Kidney epithelial cell (primary cell): ENCODE measurements around the gene HERC3. TPM values are rescaled to one million over a fixed set of nuclear protein-coding genes. Genes with fewer than 3 reads are reported as not detected.

Experiments used
- DNase-seq: peaks from one replicate; pipeline ENCODE4 v3.0.0-alpha.2; 2010; ENCODE audit warnings: low read depth
- H3K27me3 ChIP-seq: 2 replicates; pipeline ENCODE4 v1.6.0; 2011; ENCODE audit warnings: low read length; ENCODE audit not compliant: control insufficient read depth, insufficient read depth
- H3K36me3 ChIP-seq: 2 replicates; pipeline ENCODE4 v1.5.1; 2011; ENCODE audit warnings: low read length; ENCODE audit not compliant: control insufficient read depth, insufficient read depth
- H3K4me3 ChIP-seq: 2 replicates; pipeline ENCODE4 v1.5.1; 2011; ENCODE audit warnings: low read depth, mild to moderate bottlenecking, control low read depth, low read length
- total RNA-seq: library from RNA; depleted of rRNA; stranded (reverse); fragments of >200 nt; gene quantifications from 2 replicates; pipeline ENCODE4 v1.2.3, GENCODE V29; 2015
- TF ChIP-seq, protein P1 (sequence below): IDR thresholded peaks from 2 replicates; pipeline ENCODE4 v1.5.1; 2011; ENCODE audit warnings: mild to moderate bottlenecking, moderate library complexity, low read length, control low read depth, inconsistent platforms; ENCODE audit not compliant: insufficient read depth, poor library complexity, severe bottlenecking

HERC3 gene
- total RNA-seq, 1 donor from 2014 or later = 7.2 TPM

DNA sequence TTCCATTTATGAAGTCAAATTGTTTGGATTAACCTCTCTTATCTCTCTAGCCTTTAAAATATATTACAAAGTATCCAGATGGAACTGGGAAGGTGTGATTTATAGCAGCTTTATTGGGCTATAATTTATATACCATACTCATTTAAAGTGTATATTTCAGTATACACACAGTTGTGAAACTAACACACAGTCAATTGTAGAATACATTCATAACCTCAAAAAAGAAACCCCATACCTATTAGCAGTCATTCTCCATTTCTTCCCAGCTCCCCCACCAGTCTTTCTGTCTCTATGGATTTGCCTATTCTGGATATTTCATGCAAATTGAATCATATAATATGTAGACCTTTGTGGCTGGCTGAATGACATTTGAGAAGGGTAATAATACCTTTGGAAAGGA lies 112.9 kb downstream of the HERC3 start:
- Histone ChIP-seq H3K36me3 (no peaks in the 10 kb centered on the region), H3K27me3 (no peaks in the 10 kb centered on the region), H3K4me3 (no peak overlapping the region)
- DNase-seq = no peak
- TF ChIP-seq, protein P1, sequence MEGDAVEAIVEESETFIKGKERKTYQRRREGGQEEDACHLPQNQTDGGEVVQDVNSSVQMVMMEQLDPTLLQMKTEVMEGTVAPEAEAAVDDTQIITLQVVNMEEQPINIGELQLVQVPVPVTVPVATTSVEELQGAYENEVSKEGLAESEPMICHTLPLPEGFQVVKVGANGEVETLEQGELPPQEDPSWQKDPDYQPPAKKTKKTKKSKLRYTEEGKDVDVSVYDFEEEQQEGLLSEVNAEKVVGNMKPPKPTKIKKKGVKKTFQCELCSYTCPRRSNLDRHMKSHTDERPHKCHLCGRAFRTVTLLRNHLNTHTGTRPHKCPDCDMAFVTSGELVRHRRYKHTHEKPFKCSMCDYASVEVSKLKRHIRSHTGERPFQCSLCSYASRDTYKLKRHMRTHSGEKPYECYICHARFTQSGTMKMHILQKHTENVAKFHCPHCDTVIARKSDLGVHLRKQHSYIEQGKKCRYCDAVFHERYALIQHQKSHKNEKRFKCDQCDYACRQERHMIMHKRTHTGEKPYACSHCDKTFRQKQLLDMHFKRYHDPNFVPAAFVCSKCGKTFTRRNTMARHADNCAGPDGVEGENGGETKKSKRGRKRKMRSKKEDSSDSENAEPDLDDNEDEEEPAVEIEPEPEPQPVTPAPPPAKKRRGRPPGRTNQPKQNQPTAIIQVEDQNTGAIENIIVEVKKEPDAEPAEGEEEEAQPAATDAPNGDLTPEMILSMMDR = no peak

DNA sequence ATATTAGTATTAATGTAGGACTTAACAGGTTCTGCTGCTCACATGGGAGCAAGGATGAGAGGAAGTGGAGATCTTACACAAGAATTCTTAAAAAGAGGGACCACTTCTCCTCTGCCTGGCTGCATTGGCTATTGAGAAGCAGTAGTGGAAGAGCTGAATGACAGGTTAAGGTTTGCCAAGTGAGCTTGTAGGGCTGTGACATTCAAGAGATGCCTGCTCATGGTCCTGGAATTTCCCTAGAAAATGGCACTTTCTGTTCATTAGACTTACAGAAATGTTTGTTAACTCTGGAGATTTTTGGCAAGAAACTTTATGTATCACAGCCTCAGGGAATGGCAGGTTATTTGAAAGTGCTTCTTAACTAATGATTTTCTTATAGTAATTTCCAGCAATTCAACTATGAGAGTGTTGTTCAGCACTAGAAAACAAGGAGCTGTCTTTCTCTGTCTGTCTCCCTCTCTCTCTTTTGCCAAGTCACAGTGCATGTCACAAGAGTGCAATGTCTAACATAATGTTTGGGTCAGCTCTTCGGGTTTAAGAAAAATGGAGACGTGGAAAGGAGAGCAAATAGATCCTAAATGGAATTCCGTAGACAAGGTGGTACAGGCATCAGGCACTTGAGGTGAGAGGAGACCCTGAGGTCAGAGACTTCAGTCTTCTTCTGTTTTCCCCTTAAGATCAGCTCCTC lies 113.7 kb downstream of the HERC3 start:
- Histone ChIP-seq H3K4me3 (no peak overlapping the region), H3K36me3 (no peaks in the 10 kb centered on the region), H3K27me3 (no peaks in the 10 kb centered on the region)
- TF ChIP-seq, protein P1 = no peak
- no peak for DNase-seq

DNA sequence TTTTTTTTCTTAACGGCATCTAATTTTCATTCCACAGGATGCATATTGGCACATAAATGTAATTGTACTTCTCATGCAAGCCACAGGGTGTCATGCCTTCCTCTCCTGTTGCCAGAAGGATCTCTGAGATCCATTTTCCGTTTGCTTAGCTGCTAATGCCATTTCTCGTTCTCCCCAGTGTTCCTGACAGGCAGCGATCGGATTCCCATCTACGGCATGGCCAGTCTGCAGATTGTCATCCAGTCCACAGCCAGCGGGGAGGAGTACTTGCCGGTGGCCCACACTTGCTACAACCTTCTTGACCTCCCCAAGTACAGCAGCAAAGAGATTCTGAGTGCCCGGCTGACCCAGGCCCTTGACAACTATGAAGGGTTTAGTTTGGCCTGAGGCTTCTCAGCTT lies 114.3 kb downstream of the HERC3 start:
- H3K36me3 ChIP-seq = no peaks in the 10 kb centered on the region
- no peaks in the 10 kb centered on the region for H3K27me3 ChIP-seq
- no peak for DNase-seq
- TF ChIP-seq, protein P1 = peak; percentile 63
- no peak overlapping the region for H3K4me3 ChIP-seq

DNA sequence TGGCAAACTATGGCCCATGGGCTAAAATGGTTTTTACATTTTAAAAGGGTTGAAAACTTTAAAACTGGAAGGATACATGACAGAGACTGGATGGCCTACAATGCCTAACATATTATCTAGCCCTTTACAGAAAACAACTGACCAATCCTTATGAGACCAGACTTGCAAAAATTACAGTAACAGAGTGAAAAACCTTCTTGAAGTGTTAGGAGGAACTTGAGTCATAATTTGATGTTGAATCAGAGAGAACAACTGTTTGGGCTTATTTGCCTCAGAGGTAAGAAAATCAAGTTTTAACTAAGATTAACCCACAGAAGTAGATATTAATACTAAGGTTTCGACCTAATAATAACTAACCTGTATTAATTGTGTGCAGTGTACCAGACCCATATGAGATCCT lies 117.7 kb downstream of the HERC3 start:
- no peak for DNase-seq
- TF ChIP-seq, protein P1 = no peak
- Histone ChIP-seq H3K36me3 (no peaks in the 10 kb centered on the region), H3K27me3 (no peaks in the 10 kb centered on the region), H3K4me3 (no peak overlapping the region)

DNA sequence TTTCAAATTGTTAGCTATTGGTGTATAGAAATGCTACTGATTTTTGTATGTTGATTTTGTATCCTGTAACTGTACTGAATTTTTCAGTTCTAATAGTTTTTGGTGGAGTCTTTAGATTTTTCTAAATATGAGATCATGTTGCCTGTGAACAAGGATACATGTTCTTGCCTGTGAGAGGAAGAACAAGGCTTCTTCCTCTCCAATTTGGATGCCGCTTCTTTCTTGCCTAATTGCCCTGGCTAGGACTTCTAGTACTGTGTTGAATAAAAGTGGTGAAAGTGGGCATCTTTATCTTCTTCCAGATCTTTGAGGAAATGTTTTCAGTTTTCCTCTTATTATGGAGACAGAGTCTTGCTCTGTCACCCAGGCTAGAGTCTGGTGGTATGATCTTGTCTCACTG lies 121.5 kb downstream of the HERC3 start:
- Histone ChIP-seq H3K36me3 (no peaks in the 10 kb centered on the region), H3K4me3 (no peak overlapping the region), H3K27me3 (no peaks in the 10 kb centered on the region)
- DNase-seq = no peak
- TF ChIP-seq, protein P1 = no peak

DNA sequence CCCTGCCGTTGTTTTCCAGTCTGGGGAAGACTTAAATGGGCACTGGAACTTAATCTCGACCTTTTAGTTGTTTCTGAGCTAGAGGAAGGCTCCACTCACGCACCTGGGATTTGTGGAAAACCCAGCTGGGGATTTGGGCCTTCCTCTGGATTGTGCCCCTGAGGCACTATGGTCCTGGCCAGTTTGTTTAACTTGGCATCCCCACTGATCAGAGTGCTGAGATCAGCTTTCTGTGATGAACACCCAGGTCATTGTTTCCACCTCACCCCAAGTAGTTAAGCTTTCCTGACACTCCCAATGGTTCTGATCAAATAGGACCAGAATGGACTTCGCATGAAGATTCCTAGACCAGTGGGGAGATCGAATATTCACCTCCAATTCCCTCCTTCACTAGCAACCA lies 125.8 kb downstream of the HERC3 start:
- TF ChIP-seq, protein P1 = no peak
- H3K27me3 ChIP-seq = no peaks in the 10 kb centered on the region
- DNase-seq = no peak
- H3K4me3 ChIP-seq = no peak overlapping the region
- no peaks in the 10 kb centered on the region for H3K36me3 ChIP-seq
